ENCODE results near the gene OCSTAMP. TPM values are rescaled to one million over a fixed set of nuclear protein-coding genes. Genes with fewer than 3 reads are reported as not detected.

The OCSTAMP gene
- total and polyA plus RNA-seq, 10 of the 15 experiments (the other 5 are each of a cell fraction or from before 2014, with no cell fraction given) = 0.09 to 0.46 (median 0.22) TPM; not detected in 2

DNA sequence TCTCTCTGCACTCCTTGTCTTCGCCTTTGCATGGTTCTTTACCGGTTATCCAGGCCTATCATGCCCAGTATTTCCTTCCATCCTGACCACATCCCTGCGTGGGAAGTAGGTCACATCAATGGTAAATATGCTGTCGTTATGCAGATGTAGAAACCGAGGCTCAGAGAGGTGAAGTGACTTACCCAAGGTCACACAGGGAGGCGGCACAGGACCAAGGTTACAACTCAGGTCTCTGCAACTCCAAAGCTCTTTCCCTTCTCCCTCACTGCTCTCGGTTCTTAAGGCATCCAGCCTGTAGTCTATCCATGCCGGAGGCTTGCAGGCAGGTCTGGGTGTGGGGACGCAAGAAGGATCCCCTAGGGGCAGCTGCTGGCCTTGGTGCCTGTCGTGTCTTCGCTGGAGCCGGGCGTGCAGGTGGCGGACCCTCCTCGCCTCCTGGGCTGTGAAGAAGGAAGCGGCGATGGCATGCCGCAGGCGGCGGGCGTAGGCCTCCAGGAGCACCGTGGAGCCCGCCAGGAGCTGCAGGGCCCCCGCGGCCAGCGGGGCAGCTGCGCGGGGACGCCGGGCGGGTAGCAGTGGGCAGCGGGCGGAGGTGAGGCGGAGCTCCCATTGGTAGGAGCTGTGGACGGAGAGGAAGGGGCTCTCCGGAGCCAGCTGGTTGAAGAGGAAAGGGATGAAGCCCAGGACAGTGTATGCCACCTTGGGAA, 9.1 kb downstream of the OCSTAMP start (continued):
- TF ChIP-seq, protein P1, sequence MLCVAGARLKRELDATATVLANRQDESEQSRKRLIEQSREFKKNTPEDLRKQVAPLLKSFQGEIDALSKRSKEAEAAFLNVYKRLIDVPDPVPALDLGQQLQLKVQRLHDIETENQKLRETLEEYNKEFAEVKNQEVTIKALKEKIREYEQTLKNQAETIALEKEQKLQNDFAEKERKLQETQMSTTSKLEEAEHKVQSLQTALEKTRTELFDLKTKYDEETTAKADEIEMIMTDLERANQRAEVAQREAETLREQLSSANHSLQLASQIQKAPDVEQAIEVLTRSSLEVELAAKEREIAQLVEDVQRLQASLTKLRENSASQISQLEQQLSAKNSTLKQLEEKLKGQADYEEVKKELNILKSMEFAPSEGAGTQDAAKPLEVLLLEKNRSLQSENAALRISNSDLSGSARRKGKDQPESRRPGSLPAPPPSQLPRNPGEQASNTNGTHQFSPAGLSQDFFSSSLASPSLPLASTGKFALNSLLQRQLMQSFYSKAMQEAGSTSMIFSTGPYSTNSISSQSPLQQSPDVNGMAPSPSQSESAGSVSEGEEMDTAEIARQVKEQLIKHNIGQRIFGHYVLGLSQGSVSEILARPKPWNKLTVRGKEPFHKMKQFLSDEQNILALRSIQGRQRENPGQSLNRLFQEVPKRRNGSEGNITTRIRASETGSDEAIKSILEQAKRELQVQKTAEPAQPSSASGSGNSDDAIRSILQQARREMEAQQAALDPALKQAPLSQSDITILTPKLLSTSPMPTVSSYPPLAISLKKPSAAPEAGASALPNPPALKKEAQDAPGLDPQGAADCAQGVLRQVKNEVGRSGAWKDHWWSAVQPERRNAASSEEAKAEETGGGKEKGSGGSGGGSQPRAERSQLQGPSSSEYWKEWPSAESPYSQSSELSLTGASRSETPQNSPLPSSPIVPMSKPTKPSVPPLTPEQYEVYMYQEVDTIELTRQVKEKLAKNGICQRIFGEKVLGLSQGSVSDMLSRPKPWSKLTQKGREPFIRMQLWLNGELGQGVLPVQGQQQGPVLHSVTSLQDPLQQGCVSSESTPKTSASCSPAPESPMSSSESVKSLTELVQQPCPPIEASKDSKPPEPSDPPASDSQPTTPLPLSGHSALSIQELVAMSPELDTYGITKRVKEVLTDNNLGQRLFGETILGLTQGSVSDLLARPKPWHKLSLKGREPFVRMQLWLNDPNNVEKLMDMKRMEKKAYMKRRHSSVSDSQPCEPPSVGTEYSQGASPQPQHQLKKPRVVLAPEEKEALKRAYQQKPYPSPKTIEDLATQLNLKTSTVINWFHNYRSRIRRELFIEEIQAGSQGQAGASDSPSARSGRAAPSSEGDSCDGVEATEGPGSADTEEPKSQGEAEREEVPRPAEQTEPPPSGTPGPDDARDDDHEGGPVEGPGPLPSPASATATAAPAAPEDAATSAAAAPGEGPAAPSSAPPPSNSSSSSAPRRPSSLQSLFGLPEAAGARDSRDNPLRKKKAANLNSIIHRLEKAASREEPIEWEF (IDR thresholded peaks at IDR 0.05; ENCODE audit: insufficient replicate concordance, low read depth, low read length) = no peak
- TF ChIP-seq IKZF1 (conservative IDR thresholded peaks at IDR 0.05) (no peak), NFXL1 (IDR thresholded peaks at IDR 0.05; ENCODE audit: borderline replicate concordance) (no peak), RB1 (IDR thresholded peaks at IDR 0.05; ENCODE audit: borderline replicate concordance) (no peak), WRNIP1 (IDR thresholded peaks at IDR 0.05; ENCODE audit: borderline replicate concordance, low read depth, low read length) (no peak), IRF5 (IDR thresholded peaks at IDR 0.05; ENCODE audit: borderline replicate concordance) (no peak), CBX5 (IDR thresholded peaks at IDR 0.05; ENCODE audit: low read depth) (no peak), SUZ12 (IDR thresholded peaks at IDR 0.05; ENCODE audit: unreplicated experiment) (no peak), ZBED1 (IDR thresholded peaks at IDR 0.05; ENCODE audit: borderline replicate concordance) (no peak)
